ENCODE results near the gene PPP6C.
"Not testable (repeated sequence)": the region's sequence is repeated elsewhere in the genome, so short reads cannot be mapped to it uniquely, and the experiment has no call there.

Gene PPP6C

DNA sequence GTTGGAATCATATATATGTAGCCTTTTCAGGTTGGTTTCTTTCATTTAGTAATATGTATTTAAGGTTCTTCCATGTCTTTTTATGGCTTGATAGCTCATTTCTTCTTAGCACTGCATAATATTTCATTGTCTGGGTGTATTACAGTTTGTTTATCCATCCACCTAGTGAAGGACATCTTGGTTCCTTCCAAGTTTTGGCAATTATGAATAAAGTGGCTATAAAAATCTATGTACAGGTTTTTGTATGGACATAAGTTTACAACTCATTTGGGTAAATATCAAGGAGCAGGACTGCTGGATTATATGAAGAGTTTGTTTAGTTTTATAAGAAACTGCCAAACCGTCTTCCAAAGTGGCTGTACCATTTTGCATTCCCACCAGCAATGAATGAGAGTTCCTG lies 11.7 kb downstream of the PPP6C start:
- DNase-seq (ENCODE audit: insufficient read length) (no peak), FAIRE-seq (no peak)
- TF ChIP-seq TAF1 (IDR thresholded peaks at IDR 0.05; ENCODE audit: borderline replicate concordance, low read depth, low read length): no peak
- TF ChIP-seq POLR2AphosphoS5 (IDR thresholded peaks at IDR 0.05; ENCODE audit: low read depth, low read length): no peak
- no peak for TF ChIP-seq POLR2A (IDR thresholded peaks at IDR 0.05; ENCODE audit: low read depth, low read length)

DNA sequence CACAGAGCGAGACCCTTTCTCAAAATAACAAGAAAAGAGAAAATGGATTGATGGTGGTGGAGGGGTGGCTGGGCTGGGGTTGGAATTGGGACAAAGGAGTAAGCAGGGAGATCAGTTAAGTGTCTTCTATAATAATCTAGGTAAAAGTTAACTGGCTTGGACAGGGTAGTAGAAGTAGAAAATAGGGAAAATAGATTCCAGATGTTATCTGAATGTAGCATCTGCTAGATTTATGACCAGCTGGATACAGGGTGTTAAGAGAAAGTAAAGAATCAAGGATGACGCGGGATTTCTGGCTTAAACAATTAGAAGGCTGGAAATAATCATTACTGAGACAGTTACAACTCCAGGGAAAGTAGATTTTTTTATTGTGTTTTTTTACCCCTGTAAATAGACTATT lies 13.0 kb downstream of the PPP6C start:
- no peak for FAIRE-seq
- TF ChIP-seq POLR2A (IDR thresholded peaks at IDR 0.05; ENCODE audit: low read depth, low read length) (no peak), POLR2AphosphoS5 (IDR thresholded peaks at IDR 0.05; ENCODE audit: low read depth, low read length) (no peak)
- no peak for DNase-seq (ENCODE audit: insufficient read length)

- FAIRE-seq (no peak), DNase-seq (ENCODE audit: insufficient read length) (no peak)
- TF ChIP-seq TAF1 (IDR thresholded peaks at IDR 0.05; ENCODE audit: borderline replicate concordance, low read depth, low read length) (no peak), POLR2AphosphoS5 (IDR thresholded peaks at IDR 0.05; ENCODE audit: low read depth, low read length) (no peak), POLR2A (IDR thresholded peaks at IDR 0.05; ENCODE audit: low read depth, low read length) (no peak)
Measured at GRCh38 chr9:125172031-125172755, 17.4 kb downstream of the PPP6C start.

DNA sequence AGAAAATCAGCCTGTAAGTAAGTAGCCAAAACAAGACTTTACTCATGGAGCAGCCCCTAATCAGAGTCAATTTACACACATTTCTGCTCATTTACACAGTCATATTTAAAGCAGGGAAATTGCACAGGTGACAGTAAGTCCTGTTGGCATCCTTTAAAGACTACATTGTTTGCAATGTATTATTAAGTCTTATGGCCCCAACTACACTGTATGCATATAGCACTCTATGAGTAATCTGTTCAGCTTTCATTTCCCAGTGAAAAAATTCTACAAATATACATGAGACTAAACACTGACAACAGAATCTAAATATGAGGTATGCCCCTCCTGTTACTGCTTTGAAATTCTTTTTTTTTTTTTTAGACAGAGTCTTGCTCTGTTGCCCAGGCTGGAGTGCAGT lies 19.7 kb downstream of the PPP6C start:
- FAIRE-seq: no peak
- DNase-seq (ENCODE audit: insufficient read length): no peak
- no peak for TF ChIP-seq TAF1 (IDR thresholded peaks at IDR 0.05; ENCODE audit: borderline replicate concordance, low read depth, low read length)
- TF ChIP-seq POLR2A (IDR thresholded peaks at IDR 0.05; ENCODE audit: low read depth, low read length): no peak
- no peak for TF ChIP-seq POLR2AphosphoS5 (IDR thresholded peaks at IDR 0.05; ENCODE audit: low read depth, low read length)

DNA sequence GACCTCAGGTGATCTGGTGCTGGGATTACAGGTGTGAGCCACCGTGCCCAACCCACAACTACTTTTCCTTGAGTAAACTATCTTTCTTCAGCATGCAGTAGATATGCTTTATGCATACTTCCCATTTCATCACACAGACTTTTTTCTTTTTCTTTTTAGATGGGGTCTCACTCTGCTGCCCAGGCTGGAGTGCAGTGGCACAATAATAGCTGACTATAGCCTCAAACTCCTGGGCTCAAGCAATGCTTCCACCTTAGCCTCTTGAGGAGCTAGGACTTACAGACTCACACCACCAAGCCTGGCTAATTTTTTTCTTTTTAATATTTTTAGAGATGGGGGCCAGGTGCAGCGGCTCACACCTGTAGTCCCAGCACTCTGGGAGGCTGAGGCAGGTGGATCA lies 22.8 kb downstream of the PPP6C start:
- no peak for FAIRE-seq

GRCh38 chr9:125162891-125163290 lies 26.7 kb downstream of the PPP6C start:
- not testable (repeated sequence) for FAIRE-seq; DNase-seq (ENCODE audit: insufficient read length)

More for the DNA sequence above, 22.8 kb downstream of the PPP6C start:
- TF ChIP-seq TAF1 (IDR thresholded peaks at IDR 0.05; ENCODE audit: borderline replicate concordance, low read depth, low read length): no peak
- no peak for TF ChIP-seq POLR2A (IDR thresholded peaks at IDR 0.05; ENCODE audit: low read depth, low read length)
- no peak for TF ChIP-seq POLR2AphosphoS5 (IDR thresholded peaks at IDR 0.05; ENCODE audit: low read depth, low read length)
- DNase-seq (ENCODE audit: insufficient read length): no peak

DNA sequence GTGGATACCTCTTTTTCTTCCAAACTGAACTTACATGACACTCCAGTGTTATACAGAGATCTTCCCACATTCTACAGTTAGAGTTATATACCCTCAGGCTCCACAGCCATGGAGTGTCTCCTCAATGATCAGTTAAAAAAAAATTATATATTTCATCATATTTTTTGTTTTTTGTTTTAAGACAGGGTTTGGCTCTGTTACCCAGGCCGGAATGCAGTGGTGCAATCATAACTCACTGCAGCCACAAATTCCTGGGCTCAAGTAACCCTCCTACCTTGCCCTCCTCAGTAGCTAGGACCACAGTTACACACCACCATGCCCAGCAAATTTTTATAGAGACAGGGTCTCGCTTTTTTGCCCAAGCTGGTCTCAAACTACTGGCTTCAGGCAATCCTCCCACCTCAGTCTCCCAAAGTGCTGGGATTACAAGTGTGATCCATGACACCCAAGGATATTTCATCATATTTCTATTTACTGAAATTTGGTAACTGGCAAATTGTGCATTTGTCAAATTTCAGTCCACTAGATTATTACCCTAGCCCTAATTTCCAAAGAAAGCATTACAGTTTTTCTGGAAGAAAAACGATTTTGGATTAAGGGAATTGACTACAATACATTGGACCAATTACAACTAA lies 28.2 kb downstream of the PPP6C start:
- TF ChIP-seq POLR2AphosphoS5 (IDR thresholded peaks at IDR 0.05; ENCODE audit: low read depth, low read length): no peak
- TF ChIP-seq POLR2A (IDR thresholded peaks at IDR 0.05; ENCODE audit: low read depth, low read length): no peak
- no peak for TF ChIP-seq TAF1 (IDR thresholded peaks at IDR 0.05; ENCODE audit: borderline replicate concordance, low read depth, low read length)
- no peak for FAIRE-seq
- no peak for DNase-seq (ENCODE audit: insufficient read length)

DNA sequence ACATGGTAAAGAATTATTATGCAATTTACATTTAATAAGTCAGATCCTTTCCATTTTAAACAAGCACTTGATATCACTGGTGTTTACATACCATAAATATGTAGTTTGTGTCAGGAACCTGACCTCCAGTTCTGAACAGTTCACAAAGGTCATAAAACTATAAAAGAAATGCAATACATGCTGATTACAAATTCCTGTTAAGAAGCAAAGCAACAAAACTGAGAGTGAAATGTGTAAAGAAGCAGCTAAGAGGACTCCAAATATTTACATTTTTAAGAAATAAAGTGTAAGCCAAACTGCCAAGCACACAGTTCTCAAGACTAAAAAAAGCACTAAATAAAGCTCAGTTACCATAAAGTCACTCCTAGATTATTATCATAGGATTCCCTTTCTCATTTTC lies 28.9 kb downstream of the PPP6C start:
- no peak for FAIRE-seq
- no peak for DNase-seq (ENCODE audit: insufficient read length)
- no peak for TF ChIP-seq POLR2A (IDR thresholded peaks at IDR 0.05; ENCODE audit: low read depth, low read length)
- TF ChIP-seq TAF1 (IDR thresholded peaks at IDR 0.05; ENCODE audit: borderline replicate concordance, low read depth, low read length): no peak
- no peak for TF ChIP-seq POLR2AphosphoS5 (IDR thresholded peaks at IDR 0.05; ENCODE audit: low read depth, low read length)

- no peak for TF ChIP-seq TAF1 (IDR thresholded peaks at IDR 0.05; ENCODE audit: borderline replicate concordance, low read depth, low read length)
- TF ChIP-seq POLR2AphosphoS5 (IDR thresholded peaks at IDR 0.05; ENCODE audit: low read depth, low read length): no peak
- no peak for TF ChIP-seq POLR2A (IDR thresholded peaks at IDR 0.05; ENCODE audit: low read depth, low read length)
- no peak for DNase-seq (ENCODE audit: insufficient read length)
- no peak for FAIRE-seq
Measured at GRCh38 chr9:125156551-125156950, 33.1 kb downstream of the PPP6C start.

DNA sequence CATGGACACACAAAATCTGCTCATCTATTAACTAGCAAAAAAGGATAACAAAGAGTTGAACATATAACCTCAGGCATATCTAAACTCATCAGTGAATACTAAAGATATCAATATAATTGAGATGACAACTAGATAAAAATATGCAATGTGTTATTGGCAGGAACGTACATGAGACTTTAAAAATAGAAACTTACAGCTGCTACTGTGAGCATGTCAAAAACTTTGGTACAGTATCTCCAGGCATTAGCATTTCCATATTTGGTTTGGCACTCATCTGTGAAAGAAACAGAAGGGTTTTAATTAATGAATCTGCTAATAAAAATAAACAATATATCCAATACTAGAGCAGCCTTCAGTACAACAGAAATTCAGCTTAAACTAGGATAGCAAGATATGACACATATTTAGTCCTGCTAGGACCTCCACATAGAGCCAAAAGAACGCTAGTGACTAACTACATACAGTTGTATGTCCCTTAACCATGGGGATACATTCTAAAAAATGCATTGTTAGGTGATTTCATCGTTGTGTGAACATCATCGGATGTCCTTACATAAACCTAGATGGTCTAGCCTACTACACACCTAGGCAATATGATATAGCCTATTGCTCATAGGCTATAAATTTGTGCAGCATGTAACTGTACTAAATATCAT lies 35.8 kb downstream of the PPP6C start:
- DNase-seq (ENCODE audit: insufficient read length) (no peak), FAIRE-seq (no peak)
- TF ChIP-seq POLR2A (IDR thresholded peaks at IDR 0.05; ENCODE audit: low read depth, low read length): no peak
- no peak for TF ChIP-seq POLR2AphosphoS5 (IDR thresholded peaks at IDR 0.05; ENCODE audit: low read depth, low read length)

DNA sequence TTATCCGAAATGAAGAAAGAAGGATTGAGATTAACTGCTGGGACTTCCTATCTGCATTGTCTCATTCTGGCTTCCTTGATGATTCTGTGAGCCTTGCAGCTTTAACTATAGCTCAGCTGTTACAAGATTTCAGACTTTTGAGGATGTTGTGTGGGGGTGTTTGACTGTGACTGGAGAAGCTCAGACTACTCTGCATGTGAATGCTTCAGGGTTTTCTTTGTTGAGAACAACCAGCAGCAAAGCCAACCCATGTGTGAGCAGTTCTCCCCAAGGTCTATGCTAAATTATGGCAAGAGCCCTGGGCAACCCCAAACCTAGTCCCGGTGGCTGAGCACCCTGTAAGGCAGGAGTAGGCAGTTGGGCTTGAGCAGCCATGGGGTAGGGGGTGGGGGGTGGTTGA lies 37.9 kb downstream of the PPP6C start:
- no peak for TF ChIP-seq POLR2AphosphoS5 (IDR thresholded peaks at IDR 0.05; ENCODE audit: low read depth, low read length)
- TF ChIP-seq TAF1 (IDR thresholded peaks at IDR 0.05; ENCODE audit: borderline replicate concordance, low read depth, low read length): no peak
- no peak for TF ChIP-seq POLR2A (IDR thresholded peaks at IDR 0.05; ENCODE audit: low read depth, low read length)
- no peak for DNase-seq (ENCODE audit: insufficient read length)
- FAIRE-seq: no peak
